22Rv1 (cell line): ENCODE data around the gene CNST.
"Not testable (repeated sequence)": the region's sequence is repeated elsewhere in the genome, so short reads cannot be mapped to it uniquely, and the experiment has no call there.

Source experiments
- H3K27ac ChIP-seq: fragments of 450-650 bp; 2 replicates; pipeline ENCODE4 v1.5.1; 2017
- ZFX ChIP-seq: fragments of 450-650 bp; IDR thresholded peaks from 2 replicates; pipeline ENCODE4 v1.6.1; 2017; ENCODE audit warnings: antibody characterized with exemption, borderline replicate concordance
- TF ChIP-seq, protein P1 (sequence below): fragments of 450-650 bp; IDR thresholded peaks from 2 replicates; pipeline ENCODE4 v1.5.1; 2017; ENCODE audit warnings: mild to moderate bottlenecking

Gene CNST

DNA sequence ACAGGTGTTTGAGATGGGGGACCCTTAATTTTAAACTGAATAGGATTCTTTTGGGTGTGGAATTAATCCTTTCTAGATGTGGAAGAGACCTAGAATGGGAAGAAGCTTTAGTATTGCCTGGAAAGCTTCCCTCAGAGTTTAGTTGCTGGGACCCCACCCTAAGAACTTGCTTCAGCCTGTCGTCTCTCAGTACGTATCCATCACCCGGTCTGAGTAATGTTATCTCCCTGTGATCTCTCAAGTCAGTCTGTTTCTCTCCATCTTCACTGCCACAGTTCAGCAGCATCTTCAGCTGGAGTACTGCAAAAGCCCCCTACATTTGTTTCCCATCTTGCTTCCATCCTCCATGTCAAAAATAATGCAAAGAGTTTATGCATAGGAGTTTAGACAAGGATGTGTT, 28.9 kb downstream of the CNST start:
- no peak for TF ChIP-seq ZFX
- TF ChIP-seq, protein P1, sequence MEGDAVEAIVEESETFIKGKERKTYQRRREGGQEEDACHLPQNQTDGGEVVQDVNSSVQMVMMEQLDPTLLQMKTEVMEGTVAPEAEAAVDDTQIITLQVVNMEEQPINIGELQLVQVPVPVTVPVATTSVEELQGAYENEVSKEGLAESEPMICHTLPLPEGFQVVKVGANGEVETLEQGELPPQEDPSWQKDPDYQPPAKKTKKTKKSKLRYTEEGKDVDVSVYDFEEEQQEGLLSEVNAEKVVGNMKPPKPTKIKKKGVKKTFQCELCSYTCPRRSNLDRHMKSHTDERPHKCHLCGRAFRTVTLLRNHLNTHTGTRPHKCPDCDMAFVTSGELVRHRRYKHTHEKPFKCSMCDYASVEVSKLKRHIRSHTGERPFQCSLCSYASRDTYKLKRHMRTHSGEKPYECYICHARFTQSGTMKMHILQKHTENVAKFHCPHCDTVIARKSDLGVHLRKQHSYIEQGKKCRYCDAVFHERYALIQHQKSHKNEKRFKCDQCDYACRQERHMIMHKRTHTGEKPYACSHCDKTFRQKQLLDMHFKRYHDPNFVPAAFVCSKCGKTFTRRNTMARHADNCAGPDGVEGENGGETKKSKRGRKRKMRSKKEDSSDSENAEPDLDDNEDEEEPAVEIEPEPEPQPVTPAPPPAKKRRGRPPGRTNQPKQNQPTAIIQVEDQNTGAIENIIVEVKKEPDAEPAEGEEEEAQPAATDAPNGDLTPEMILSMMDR, result no peak
- H3K27ac ChIP-seq, result no peak overlapping the region

DNA sequence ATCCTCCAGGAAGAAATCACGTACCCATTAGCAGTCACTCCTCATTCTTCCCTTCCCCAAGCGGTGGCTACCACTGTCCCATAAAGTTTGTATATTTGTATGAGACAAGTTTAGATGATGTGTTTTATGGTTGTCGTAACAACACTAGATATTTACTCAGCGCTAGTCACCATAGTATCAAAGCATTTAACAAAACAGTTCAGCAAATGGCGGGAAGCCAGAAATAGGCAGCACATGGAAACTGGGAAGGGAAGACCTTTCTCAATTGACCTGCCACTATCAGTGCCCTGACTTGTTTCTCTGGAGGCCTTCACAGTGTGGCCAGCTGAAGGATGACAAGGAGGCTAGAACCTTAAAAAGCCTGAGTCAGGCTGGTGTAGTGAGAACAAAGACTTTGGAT, 31.1 kb downstream of the CNST start:
- no peak overlapping the region for H3K27ac ChIP-seq
- TF ChIP-seq, protein P1, result no peak
- no peak for TF ChIP-seq ZFX

- TF ChIP-seq ZFX, result no peak
- TF ChIP-seq, protein P1, result no peak
- no peak overlapping the region for H3K27ac ChIP-seq
Observed at GRCh38 chr1:246597971-246598370, 31.7 kb downstream of the CNST start.

DNA sequence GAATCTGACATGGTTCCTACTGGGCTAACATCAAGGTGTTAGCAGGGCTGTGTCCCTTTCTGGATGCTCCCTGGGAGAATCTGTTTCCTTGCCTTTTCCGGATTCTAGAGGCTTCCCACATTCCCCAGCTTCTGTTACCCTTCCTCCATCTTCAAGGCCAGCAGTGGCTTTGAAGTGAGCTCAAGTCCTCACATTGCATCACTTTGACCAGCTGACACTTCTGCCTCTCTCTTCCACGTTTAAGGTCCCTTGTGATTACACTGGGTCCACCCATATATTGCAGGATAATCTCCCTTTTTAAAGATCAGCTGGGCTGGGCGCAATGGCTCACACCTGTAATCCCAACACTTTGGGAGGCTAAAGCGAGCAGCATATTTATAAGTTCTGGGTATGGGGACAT, 33.1 kb downstream of the CNST start:
- H3K27ac ChIP-seq, result no peak overlapping the region
- TF ChIP-seq, protein P1, result no peak
- TF ChIP-seq ZFX, result no peak

DNA sequence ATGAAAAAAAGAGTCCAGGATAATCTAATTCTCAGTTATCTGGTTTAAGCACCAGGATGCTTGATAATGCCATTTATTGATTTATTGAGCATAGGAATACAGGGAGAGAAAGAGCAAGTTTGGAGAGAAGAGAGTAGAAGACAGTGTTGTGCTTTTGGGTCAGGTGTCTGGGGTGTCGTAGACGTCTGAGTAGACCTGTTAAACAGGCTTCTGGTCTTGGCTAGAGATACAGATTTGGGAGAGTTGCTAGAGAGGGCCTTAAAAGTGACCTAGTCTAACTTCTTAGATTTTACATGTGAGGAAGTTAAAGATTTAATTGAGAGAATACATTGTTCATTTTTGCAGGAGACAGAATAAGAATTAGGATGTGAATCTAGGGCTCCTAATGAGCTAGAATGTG, 34.3 kb downstream of the CNST start:
- no peak overlapping the region for H3K27ac ChIP-seq
- TF ChIP-seq, protein P1, result no peak
- TF ChIP-seq ZFX, result no peak

GRCh38 chr1:246602194-246602593, 35.9 kb downstream of the CNST start:
- no peak overlapping the region for H3K27ac ChIP-seq
- no peak for TF ChIP-seq ZFX
- TF ChIP-seq, protein P1, result no peak

GRCh38 chr1:246605231-246605630, 39.0 kb downstream of the CNST start:
- H3K27ac ChIP-seq, result not testable (repeated sequence)

- TF ChIP-seq, protein P1, result no peak
- no peak for TF ChIP-seq ZFX
- peak overlapping the region; percentile 94 for H3K27ac ChIP-seq
Observed at GRCh38 chr1:246607462-246607861, 41.2 kb downstream of the CNST start.
